ENCODE data around the gene TMEM190.

TMEM190 gene

GRCh38 chr19:55424518-55424917 is 47.9 kb downstream of the TMEM190 start:
- no peak for DNase-seq

GRCh38 chr19:55426042-55426441 is 49.4 kb downstream of the TMEM190 start:
- DNase-seq = no peak

Data from activated CD8-positive, alpha-beta memory T cell treated with anti-CD3 and anti-CD28 coated beads, Interleukin-2, amount 50 U/mL, for 48 hours (primary cell).